HFFc6 (cell line): ENCODE results near the gene OR8G1. TPM values are rescaled to one million over a fixed set of nuclear protein-coding genes. Genes with fewer than 3 reads are reported as not detected.
"Not testable (repeated sequence)": the region's sequence is repeated elsewhere in the genome, so short reads cannot be mapped to it uniquely, and the experiment has no call there.

Experiments
- DNase-seq: peaks from one replicate; pipeline ENCODE4 v3.0.0-alpha.2; 2018
- H3K27ac Mint-ChIP-seq: 2 replicates; pipeline ENCODE4 v1.8.0; 2020; ENCODE audit warnings: mild to moderate bottlenecking, mixed read lengths
- H3K27me3 Mint-ChIP-seq: 2 replicates; pipeline ENCODE4 v1.8.0; 2021; ENCODE audit warnings: mild to moderate bottlenecking, moderate library complexity, mixed read lengths; ENCODE audit not compliant: insufficient read depth
- H3K36me3 Mint-ChIP-seq: 2 replicates; pipeline ENCODE4 v1.8.0; 2021; ENCODE audit warnings: low read depth, mixed read lengths
- H3K4me1 Mint-ChIP-seq: 2 replicates; pipeline ENCODE4 v1.8.0; 2020; ENCODE audit warnings: low read depth, mixed read lengths
- H3K4me3 Mint-ChIP-seq: 2 replicates; pipeline ENCODE4 v1.8.0; 2020; ENCODE audit warnings: mild to moderate bottlenecking, moderate library complexity, mixed read lengths
- H3K9me3 Mint-ChIP-seq: 2 replicates; pipeline ENCODE4 v1.8.0; 2020; ENCODE audit warnings: mild to moderate bottlenecking, mixed read lengths
- CTCF ChIP-seq: fragments of 200-600 bp; sonication (generic); IDR thresholded peaks from 2 replicates; pipeline ENCODE4 v1.5.0; 2021; ENCODE audit warnings: antibody characterized with exemption, mild to moderate bottlenecking
- total RNA-seq, 6 experiments: library from RNA; stranded (reverse); fragmentation: NEBNext Ultra II Directional; extraction: Animal tissue kit (Norgen Biotek cat#: 25700); gene quantifications; 2 replicates in 1 of 6; 3 replicates in 5 of 6; pipeline ENCODE4 v1.2.3, GENCODE V29; 2021

OR8G1 gene
- total RNA-seq, 6 experiments from 2014 or later = not detected

- Mint-ChIP-seq H3K27me3 (no peaks in the 10 kb centered on the region), H3K9me3 (peaks cover 24% of the 10 kb centered on the region), H3K4me3 (no peak within 1 kb of the TSS), H3K4me1 (no peaks in the 10 kb centered on the region), H3K27ac (no peak within 1 kb of the TSS), H3K36me3 (no peaks in the 10 kb centered on the region; the same call in 1 of the 2 replicates)
- TF ChIP-seq CTCF = no peak
- DNase-seq = no peak
Observed at GRCh38 chr11:124256076-124256475, 15.2 kb downstream of the OR8G1 start, which contains the start of gene OR8G5. Gene OR8G5, plus strand, starts transcription at chr11:124256376. Its CDS starts 8,556 bp downstream, at chr11:124264932.

DNA sequence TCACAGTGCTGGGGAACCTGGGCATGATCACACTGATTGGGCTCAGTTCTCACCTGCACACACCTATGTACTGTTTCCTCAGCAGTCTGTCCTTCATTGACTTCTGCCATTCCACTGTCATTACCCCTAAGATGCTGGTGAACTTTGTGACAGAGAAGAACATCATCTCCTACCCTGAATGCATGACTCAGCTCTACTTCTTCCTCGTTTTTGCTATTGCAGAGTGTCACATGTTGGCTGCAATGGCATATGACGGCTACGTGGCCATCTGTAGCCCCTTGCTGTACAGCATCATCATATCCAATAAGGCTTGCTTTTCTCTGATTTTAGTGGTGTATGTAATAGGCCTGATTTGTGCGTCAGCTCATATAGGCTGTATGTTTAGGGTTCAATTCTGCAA, 24.1 kb downstream of the OR8G1 start:
- peaks cover 18% of the 10 kb centered on the region for H3K9me3 Mint-ChIP-seq
- H3K27me3 Mint-ChIP-seq, H3K4me1 Mint-ChIP-seq, H3K27ac Mint-ChIP-seq, DNase-seq, H3K36me3 Mint-ChIP-seq, H3K4me3 Mint-ChIP-seq: not testable (repeated sequence)

- H3K36me3 Mint-ChIP-seq, H3K27ac Mint-ChIP-seq, H3K4me3 Mint-ChIP-seq, H3K27me3 Mint-ChIP-seq, H3K4me1 Mint-ChIP-seq, DNase-seq: not testable (repeated sequence)
- peaks cover 28% of the 10 kb centered on the region for H3K9me3 Mint-ChIP-seq
Observed at GRCh38 chr11:124270886-124271285, 30.0 kb downstream of the OR8G1 start.

DNA sequence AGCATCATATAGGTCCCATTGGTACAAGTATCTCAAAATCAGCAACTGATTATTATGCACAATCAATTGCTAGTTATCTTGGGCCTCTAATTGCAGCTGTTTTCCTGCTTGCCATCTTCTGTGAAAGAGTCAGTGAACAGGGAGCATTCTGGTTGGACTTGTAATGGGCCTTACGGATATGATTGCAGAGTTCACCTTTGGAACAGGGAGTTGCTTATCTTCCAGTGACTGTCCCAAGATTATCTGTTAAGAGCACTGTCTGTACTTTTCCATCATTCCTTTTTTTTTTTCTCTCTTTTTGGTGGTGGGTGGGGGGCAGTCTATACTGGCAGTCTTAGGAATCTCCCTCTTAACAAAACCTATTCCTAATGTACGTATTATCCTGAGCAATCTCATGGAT, 33.1 kb downstream of the OR8G1 start:
- H3K9me3 Mint-ChIP-seq = peaks cover 30% of the 10 kb centered on the region
- H3K27ac Mint-ChIP-seq = no peak overlapping the region
- H3K27me3 Mint-ChIP-seq = no peaks in the 10 kb centered on the region
- H3K4me3 Mint-ChIP-seq = no peak overlapping the region
- TF ChIP-seq CTCF = no peak
- no peak for DNase-seq
- H3K36me3 Mint-ChIP-seq = no peaks in the 10 kb centered on the region
- no peaks in the 10 kb centered on the region for H3K4me1 Mint-ChIP-seq

GRCh38 chr11:124276081-124276480, 35.2 kb downstream of the OR8G1 start:
- no peak for DNase-seq
- Mint-ChIP-seq H3K36me3 (no peaks in the 10 kb centered on the region), H3K4me1 (no peaks in the 10 kb centered on the region), H3K27ac (no peak overlapping the region), H3K9me3 (peaks cover 41% of the 10 kb centered on the region), H3K27me3 (no peaks in the 10 kb centered on the region), H3K4me3 (no peak overlapping the region)
- TF ChIP-seq CTCF = no peak

- Mint-ChIP-seq H3K4me3 (no peak overlapping the region), H3K27me3 (no peaks in the 10 kb centered on the region), H3K9me3 (peaks cover 46% of the 10 kb centered on the region), H3K27ac (no peak overlapping the region), H3K36me3 (no peaks in the 10 kb centered on the region), H3K4me1 (no peaks in the 10 kb centered on the region)
- DNase-seq = no peak
- TF ChIP-seq CTCF = no peak
Observed at GRCh38 chr11:124277207-124277606, 36.3 kb downstream of the OR8G1 start.

DNA sequence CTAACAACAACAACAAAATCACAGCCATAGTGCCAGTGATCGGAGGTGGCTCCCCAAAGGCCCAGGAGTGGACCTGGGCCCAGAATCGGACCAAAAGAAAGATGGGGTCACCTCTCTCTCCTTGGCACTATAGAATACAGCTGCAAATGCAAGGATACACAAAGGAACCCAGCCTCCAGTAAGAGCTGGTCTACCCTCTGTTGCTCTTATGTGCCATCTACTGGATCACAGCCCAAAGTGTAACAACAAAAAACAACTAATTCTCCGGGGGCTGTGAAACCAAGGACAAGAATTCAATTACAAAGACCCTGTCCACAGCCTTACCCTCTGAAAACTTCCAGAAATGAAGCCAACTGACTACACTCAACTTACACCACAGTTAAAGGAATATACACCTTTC, 36.9 kb downstream of the OR8G1 start:
- no peaks in the 10 kb centered on the region for H3K4me1 Mint-ChIP-seq
- peaks cover 48% of the 10 kb centered on the region for H3K9me3 Mint-ChIP-seq
- no peak for TF ChIP-seq CTCF
- no peak overlapping the region for H3K4me3 Mint-ChIP-seq
- no peaks in the 10 kb centered on the region for H3K27me3 Mint-ChIP-seq
- DNase-seq = no peak
- H3K27ac Mint-ChIP-seq = no peak overlapping the region
- H3K36me3 Mint-ChIP-seq = no peaks in the 10 kb centered on the region
